Measurements from ENCODE around the gene LRRC19.

The LRRC19 gene

DNA sequence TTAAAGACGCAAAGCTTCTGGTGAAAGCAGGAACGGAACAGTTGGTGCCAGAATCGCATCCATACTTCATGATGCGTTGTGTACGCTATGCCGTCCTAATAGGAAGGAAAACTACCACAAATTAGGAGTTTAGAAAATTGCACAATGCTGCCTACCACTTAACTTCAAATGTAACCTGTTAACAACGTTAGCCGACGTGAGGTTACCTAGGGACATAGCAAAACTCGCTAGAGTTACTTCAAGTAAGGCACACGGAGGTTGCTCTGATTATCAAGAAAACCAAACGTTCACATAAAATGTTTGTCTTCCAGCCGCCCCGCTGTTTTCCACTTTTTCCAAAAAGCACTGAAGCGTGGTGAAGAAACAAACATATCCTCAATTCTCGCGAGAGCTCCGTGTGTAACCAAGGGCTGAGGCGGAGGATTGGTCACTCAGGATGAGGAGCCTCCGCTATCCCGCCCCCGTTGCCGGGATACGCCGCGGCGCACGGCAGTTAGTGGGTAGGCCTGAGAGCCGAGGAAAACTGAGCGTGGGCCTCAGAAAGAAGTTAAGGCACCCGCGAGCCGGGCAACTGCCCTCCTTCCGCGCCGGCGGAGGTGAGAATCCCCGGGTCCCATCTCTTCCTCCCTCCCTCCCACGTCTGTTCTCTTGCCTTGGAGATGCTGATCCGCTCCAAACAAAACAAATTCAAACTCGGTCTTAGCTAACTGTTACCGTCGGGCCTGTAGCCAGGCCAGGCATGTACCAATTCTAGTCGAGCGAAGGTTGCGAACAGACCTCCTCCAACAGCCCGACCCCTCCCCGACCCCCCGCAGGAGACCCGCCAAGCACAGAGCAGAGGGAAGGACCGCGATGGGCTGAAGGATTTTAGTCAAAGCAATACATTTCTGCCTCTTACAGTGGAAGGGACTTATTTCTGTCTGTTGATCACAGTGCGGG, 49.3 kb downstream of the LRRC19 start, which contains the start of gene IFT74:
IFT74 (plus strand) TSS at position 492 of the 939 bp plus-strand sequence. CDS start 5,556 bp downstream, outside the sequence.
- H3K4me3 ChIP-seq (replicated peaks; ENCODE audit: low read depth, low read length), result peak within 1 kb of the TSS; percentile 72
- no peaks in the 10 kb centered on the region for H3K27me3 ChIP-seq (replicated peaks; ENCODE audit: control insufficient read depth, insufficient read depth, low read length)
- no peaks in the 10 kb centered on the region for H3K36me3 ChIP-seq (ENCODE audit: control insufficient read depth, insufficient read depth, low read length)
- TF ChIP-seq, protein P1, sequence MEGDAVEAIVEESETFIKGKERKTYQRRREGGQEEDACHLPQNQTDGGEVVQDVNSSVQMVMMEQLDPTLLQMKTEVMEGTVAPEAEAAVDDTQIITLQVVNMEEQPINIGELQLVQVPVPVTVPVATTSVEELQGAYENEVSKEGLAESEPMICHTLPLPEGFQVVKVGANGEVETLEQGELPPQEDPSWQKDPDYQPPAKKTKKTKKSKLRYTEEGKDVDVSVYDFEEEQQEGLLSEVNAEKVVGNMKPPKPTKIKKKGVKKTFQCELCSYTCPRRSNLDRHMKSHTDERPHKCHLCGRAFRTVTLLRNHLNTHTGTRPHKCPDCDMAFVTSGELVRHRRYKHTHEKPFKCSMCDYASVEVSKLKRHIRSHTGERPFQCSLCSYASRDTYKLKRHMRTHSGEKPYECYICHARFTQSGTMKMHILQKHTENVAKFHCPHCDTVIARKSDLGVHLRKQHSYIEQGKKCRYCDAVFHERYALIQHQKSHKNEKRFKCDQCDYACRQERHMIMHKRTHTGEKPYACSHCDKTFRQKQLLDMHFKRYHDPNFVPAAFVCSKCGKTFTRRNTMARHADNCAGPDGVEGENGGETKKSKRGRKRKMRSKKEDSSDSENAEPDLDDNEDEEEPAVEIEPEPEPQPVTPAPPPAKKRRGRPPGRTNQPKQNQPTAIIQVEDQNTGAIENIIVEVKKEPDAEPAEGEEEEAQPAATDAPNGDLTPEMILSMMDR (IDR thresholded peaks at IDR 0.05; ENCODE audit: insufficient read depth, low read length, poor library complexity, severe bottlenecking), result no peak
- peak; percentile 94 for DNase-seq (ENCODE audit: extremely low read depth, insufficient read length)

DNA sequence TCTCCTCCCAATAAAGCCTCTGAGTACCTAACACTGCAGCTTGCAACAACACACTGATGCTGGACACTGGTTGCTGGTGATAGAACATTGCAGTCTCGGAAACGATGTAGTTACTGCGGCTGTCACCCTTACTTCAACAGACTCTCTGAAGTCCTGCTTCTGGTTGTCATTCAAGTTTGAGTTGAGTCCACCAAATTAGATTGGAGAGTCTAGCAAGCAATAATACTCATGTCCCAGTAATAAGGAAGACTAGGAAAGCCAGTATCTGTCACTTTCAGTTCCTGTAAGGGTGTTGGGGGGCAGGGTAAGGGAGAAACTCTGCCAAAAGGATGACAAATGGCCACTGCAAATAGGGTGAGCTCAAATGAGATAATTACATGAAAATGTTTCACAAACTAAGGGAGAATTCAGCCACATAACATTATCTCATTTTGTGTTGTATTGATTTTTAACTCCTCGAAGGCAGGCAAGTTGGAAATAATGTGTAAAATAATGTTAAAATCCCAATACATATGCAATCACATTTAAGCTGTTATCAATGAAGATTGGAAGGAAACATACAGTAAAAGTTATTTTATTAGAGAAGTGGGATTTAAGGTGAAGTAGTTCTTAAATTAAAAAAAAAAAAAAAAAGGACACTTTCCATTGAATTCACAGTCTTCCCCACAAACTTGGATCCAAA, 50.1 kb downstream of the LRRC19 start:
- Histone ChIP-seq H3K27me3 (replicated peaks; ENCODE audit: control insufficient read depth, insufficient read depth, low read length) (no peaks in the 10 kb centered on the region), H3K36me3 (ENCODE audit: control insufficient read depth, insufficient read depth, low read length) (no peaks in the 10 kb centered on the region), H3K4me3 (replicated peaks; ENCODE audit: low read depth, low read length) (peak overlapping the region; percentile 72)
- peak; percentile 15 for DNase-seq (ENCODE audit: extremely low read depth, insufficient read length)
- TF ChIP-seq, protein P1 (IDR thresholded peaks at IDR 0.05; ENCODE audit: insufficient read depth, low read length, poor library complexity, severe bottlenecking), result no peak

DNA sequence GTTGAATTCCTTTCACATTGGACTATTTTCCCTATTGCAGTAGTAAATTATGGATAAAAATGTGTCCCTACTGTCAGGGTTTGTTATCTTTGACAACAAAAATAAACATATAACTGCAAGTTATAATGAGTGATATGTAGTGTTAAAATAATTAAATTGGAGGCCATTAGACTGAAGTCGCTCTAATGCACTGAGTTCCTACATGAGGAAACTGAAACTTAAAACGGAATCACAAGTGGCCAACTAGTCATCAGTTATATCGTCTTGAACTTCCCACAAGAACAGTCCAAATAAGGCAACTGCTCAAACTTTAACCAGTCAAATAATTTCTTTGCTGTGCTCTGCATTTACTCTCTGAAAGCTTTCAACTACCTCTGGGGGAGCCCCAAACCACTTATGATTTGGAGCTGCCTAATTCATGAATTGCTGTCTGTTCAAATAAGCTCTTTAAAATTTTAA, 51.4 kb downstream of the LRRC19 start:
- no peak overlapping the region for H3K4me3 ChIP-seq (replicated peaks; ENCODE audit: low read depth, low read length)
- TF ChIP-seq, protein P1 (IDR thresholded peaks at IDR 0.05; ENCODE audit: insufficient read depth, low read length, poor library complexity, severe bottlenecking), result no peak
- DNase-seq (ENCODE audit: extremely low read depth, insufficient read length), result no peak
- no peaks in the 10 kb centered on the region for H3K36me3 ChIP-seq (ENCODE audit: control insufficient read depth, insufficient read depth, low read length)
- H3K27me3 ChIP-seq (replicated peaks; ENCODE audit: control insufficient read depth, insufficient read depth, low read length), result no peaks in the 10 kb centered on the region

- no peak for DNase-seq (ENCODE audit: extremely low read depth, insufficient read length)
- Histone ChIP-seq H3K4me3 (replicated peaks; ENCODE audit: low read depth, low read length) (no peak overlapping the region), H3K27me3 (replicated peaks; ENCODE audit: control insufficient read depth, insufficient read depth, low read length) (no peaks in the 10 kb centered on the region), H3K36me3 (ENCODE audit: control insufficient read depth, insufficient read depth, low read length) (no peaks in the 10 kb centered on the region)
- TF ChIP-seq, protein P1 (IDR thresholded peaks at IDR 0.05; ENCODE audit: insufficient read depth, low read length, poor library complexity, severe bottlenecking), result no peak
These were observed 53.7 kb downstream of the LRRC19 start for GRCh38 chr9:26951794-26952193.

GRCh38 chr9:26950521-26950920, 55.0 kb downstream of the LRRC19 start:
- no peak for DNase-seq (ENCODE audit: extremely low read depth, insufficient read length)
- no peak overlapping the region for H3K4me3 ChIP-seq (replicated peaks; ENCODE audit: low read depth, low read length)
- no peaks in the 10 kb centered on the region for H3K36me3 ChIP-seq (ENCODE audit: control insufficient read depth, insufficient read depth, low read length)
- H3K27me3 ChIP-seq (replicated peaks; ENCODE audit: control insufficient read depth, insufficient read depth, low read length), result no peaks in the 10 kb centered on the region
- TF ChIP-seq, protein P1 (IDR thresholded peaks at IDR 0.05; ENCODE audit: insufficient read depth, low read length, poor library complexity, severe bottlenecking), result no peak
